GM23248 (cell line): ENCODE data around the gene RELN. TPM values are rescaled to one million over a fixed set of nuclear protein-coding genes. Genes with fewer than 3 reads are reported as not detected.

Experiments used
- DNase-seq: peaks from one replicate; pipeline ENCODE4 v3.0.0-alpha.2; 2015
- H2AFZ ChIP-seq: fragments of 200-600 bp; sonication (generic); 2 replicates; pipeline ENCODE4 v1.6.1; 2016; ENCODE audit warnings: antibody characterized with exemption
- H3F3A ChIP-seq: fragments of 200-600 bp; sonication (generic); 2 replicates; pipeline ENCODE4 v1.6.1; 2016; ENCODE audit warnings: mild to moderate bottlenecking, antibody characterized with exemption, mixed run types; ENCODE audit not compliant: insufficient read depth
- H3K27ac ChIP-seq: fragments of 200-600 bp; sonication (generic); 2 replicates; pipeline ENCODE4 v1.5.1; 2016; ENCODE audit warnings: mild to moderate bottlenecking
- H3K27me3 ChIP-seq: fragments of 200-600 bp; sonication (generic); replicated peaks from 2 replicates; pipeline ENCODE4 v1.6.1; 2016; ENCODE audit warnings: mild to moderate bottlenecking; ENCODE audit not compliant: insufficient read depth
- H3K36me3 ChIP-seq: fragments of 200-600 bp; sonication (generic); 2 replicates; pipeline ENCODE4 v1.6.1; 2016; ENCODE audit warnings: low read depth, mild to moderate bottlenecking
- H3K4me1 ChIP-seq: fragments of 200-600 bp; sonication (generic); 2 replicates; pipeline ENCODE4 v1.6.1; 2016; ENCODE audit warnings: mild to moderate bottlenecking; ENCODE audit not compliant: insufficient read depth
- H3K4me2 ChIP-seq: fragments of 200-600 bp; sonication (generic); one replicate; pipeline ENCODE4 v1.6.1; 2016; ENCODE audit warnings: mild to moderate bottlenecking; ENCODE audit not compliant: unreplicated experiment
- H3K4me3 ChIP-seq: fragments of 200-600 bp; sonication (generic); 2 replicates; pipeline ENCODE4 v1.5.1; 2016; ENCODE audit warnings: mild to moderate bottlenecking
- H3K79me2 ChIP-seq: fragments of 200-600 bp; sonication (generic); 2 replicates; pipeline ENCODE4 v1.6.1; 2016; ENCODE audit warnings: mild to moderate bottlenecking; ENCODE audit not compliant: insufficient read depth
- H3K9ac ChIP-seq: fragments of 200-600 bp; sonication (generic); 2 replicates; pipeline ENCODE4 v1.6.1; 2016; ENCODE audit warnings: mild to moderate bottlenecking
- H3K9me2 ChIP-seq: fragments of 200-600 bp; sonication (generic); 2 replicates; pipeline ENCODE4 v1.6.1; 2016; ENCODE audit warnings: mixed run types, mild to moderate bottlenecking, moderate library complexity; ENCODE audit not compliant: insufficient read depth
- H3K9me3 ChIP-seq: fragments of 200-600 bp; sonication (generic); one replicate; pipeline ENCODE4 v1.6.1; 2017; ENCODE audit warnings: low read depth
- H4K20me1 ChIP-seq: fragments of 200-600 bp; sonication (generic); 2 replicates; pipeline ENCODE4 v1.6.0; 2016; ENCODE audit not compliant: insufficient read depth
- EZH2 ChIP-seq: fragments of 200-600 bp; sonication (generic); IDR thresholded peaks from 2 replicates; pipeline ENCODE4 v1.6.1; 2018; ENCODE audit warnings: antibody characterized with exemption, mild to moderate bottlenecking; ENCODE audit not compliant: insufficient read depth, poor library complexity, severe bottlenecking
- EZH2phosphoT487 ChIP-seq: fragments of 200-600 bp; sonication (generic); IDR thresholded peaks from 2 replicates; pipeline ENCODE4 v1.6.1; 2018; ENCODE audit warnings: antibody characterized with exemption, moderate library complexity, mild to moderate bottlenecking, low read depth; ENCODE audit not compliant: insufficient read depth
- WGBS, 2 experiments: methylation state at CpG; one replicate each; pipeline ENCODE4 v1.1.6; 2015 to 2017; ENCODE audit warnings: low lambda C conversion rate in 2 of 2, low coverage in 1 of 2; ENCODE audit errors: missing lambda C conversion rate in 2 of 2; 5-methylcytosine and 5-hydroxymethylcytosine counted together
- in situ Hi-C: fragments of 300-500 bp; cut with MboI; formaldehyde crosslinking; loops from 2 replicates; pipeline ENCODE4 v1.15.0; 2020
- polyA plus RNA-seq: library from polyadenylated mRNA; unstranded; fragments of >200 nt; fragmentation: Nextera tagmentation; extraction: Ambion mirVana; gene quantifications from 2 replicates; pipeline ENCODE4 v1.2.1, GENCODE V29; 2016
- total RNA-seq: library from RNA; depleted of rRNA; stranded (reverse); fragments of >200 nt; shearing (Covaris generic); gene quantifications from 2 replicates; pipeline ENCODE4 v1.2.3, GENCODE V29; 2014

The RELN gene
- total and polyA plus RNA-seq, 2 experiments from 2014 or later = 0.76 to 0.97 TPM

- TF ChIP-seq EZH2 (no peak), EZH2phosphoT487 (no peak)
- H3K27ac ChIP-seq = no peak overlapping the region
- no peak for DNase-seq
- H3K9me3 ChIP-seq = no peaks in the 10 kb centered on the region
- no peaks in the 10 kb centered on the region; the same call in 1 of the 2 replicates for H3K27me3 ChIP-seq
- H3K4me1 ChIP-seq = no peaks in the 10 kb centered on the region
- 38 to 39% methylated on average over 2 of the region's 2 CpGs for WGBS, 2 experiments
- H2AFZ ChIP-seq = no peak overlapping the region
- no peak overlapping the region for H3K4me3 ChIP-seq
- no peaks in the 10 kb centered on the region for H3K9me2 ChIP-seq
- no peaks in the 10 kb centered on the region for H3K36me3 ChIP-seq
- H3F3A ChIP-seq = no peaks in the 10 kb centered on the region
- no peak overlapping the region for H3K4me2 ChIP-seq
- no peaks in the 10 kb centered on the region for H4K20me1 ChIP-seq
- in situ Hi-C loops = no loop called here
- H3K79me2 ChIP-seq = no peaks in the 10 kb centered on the region
- H3K9ac ChIP-seq = no peak overlapping the region
These were observed 16.6 kb downstream of the RELN start for GRCh38 chr7:103972779-103973434.

GRCh38 chr7:103967401-103967800, 22.1 kb downstream of the RELN start:
- H3K36me3 ChIP-seq = no peaks in the 10 kb centered on the region
- in situ Hi-C loops = no loop called here
- H3K27ac ChIP-seq = no peak overlapping the region
- no peak overlapping the region for H3K9ac ChIP-seq
- no peak overlapping the region for H3K4me2 ChIP-seq
- H2AFZ ChIP-seq = no peak overlapping the region
- H3K9me3 ChIP-seq = no peaks in the 10 kb centered on the region
- DNase-seq = no peak
- no peaks in the 10 kb centered on the region for H3K4me1 ChIP-seq
- no peaks in the 10 kb centered on the region for H3F3A ChIP-seq
- H4K20me1 ChIP-seq = no peaks in the 10 kb centered on the region
- no peaks in the 10 kb centered on the region for H3K9me2 ChIP-seq
- TF ChIP-seq EZH2 (no peak), EZH2phosphoT487 (no peak)
- no peaks in the 10 kb centered on the region for H3K27me3 ChIP-seq
- H3K4me3 ChIP-seq = no peak overlapping the region
- no peaks in the 10 kb centered on the region for H3K79me2 ChIP-seq

- H3K27me3 ChIP-seq = no peaks in the 10 kb centered on the region
- H3K4me3 ChIP-seq = no peak overlapping the region
- no peak overlapping the region for H2AFZ ChIP-seq
- DNase-seq = no peak
- H3K36me3 ChIP-seq = no peaks in the 10 kb centered on the region
- WGBS, 2 experiments = 84 to 87% methylated on average over 4 of the region's 4 CpGs
- no peaks in the 10 kb centered on the region for H3K79me2 ChIP-seq
- no peaks in the 10 kb centered on the region for H3F3A ChIP-seq
- H4K20me1 ChIP-seq = no peaks in the 10 kb centered on the region
- H3K9ac ChIP-seq = no peak overlapping the region
- H3K4me2 ChIP-seq = no peak overlapping the region
- H3K9me2 ChIP-seq = no peaks in the 10 kb centered on the region
- no peaks in the 10 kb centered on the region for H3K9me3 ChIP-seq
- H3K4me1 ChIP-seq = no peaks in the 10 kb centered on the region
- in situ Hi-C loops = no loop called here
- no peak overlapping the region for H3K27ac ChIP-seq
- TF ChIP-seq EZH2 (no peak), EZH2phosphoT487 (no peak)
These were observed 22.7 kb downstream of the RELN start for GRCh38 chr7:103966593-103967277.

GRCh38 chr7:103964269-103964668, 25.2 kb downstream of the RELN start:
- no peak for DNase-seq
- H3K9me3 ChIP-seq = no peaks in the 10 kb centered on the region
- no peaks in the 10 kb centered on the region for H3F3A ChIP-seq
- H3K9me2 ChIP-seq = no peaks in the 10 kb centered on the region
- H3K79me2 ChIP-seq = no peaks in the 10 kb centered on the region
- H4K20me1 ChIP-seq = no peaks in the 10 kb centered on the region
- H3K4me3 ChIP-seq = no peak overlapping the region
- H3K27me3 ChIP-seq = 0 out of 2 replicates have a peak, but pooled peaks cover 3% of the 10 kb centered on the region
- no peak overlapping the region for H3K27ac ChIP-seq
- in situ Hi-C loops = no loop called here
- H3K36me3 ChIP-seq = no peaks in the 10 kb centered on the region
- H2AFZ ChIP-seq = no peak overlapping the region
- H3K9ac ChIP-seq = no peak overlapping the region
- H3K4me1 ChIP-seq = no peaks in the 10 kb centered on the region
- TF ChIP-seq EZH2 (no peak), EZH2phosphoT487 (no peak)
- H3K4me2 ChIP-seq = no peak overlapping the region
